Right ventricle myocardium superior (tissue), 1 donor: Measurements from ENCODE around the gene RFC3. TPM values are rescaled to one million over a fixed set of nuclear protein-coding genes. Genes with fewer than 3 reads are reported as not detected.

Source experiments
- ATAC-seq: fragments of 200-7000 bp; cut with Tn5 transposase; one replicate; pipeline ENCODE4 v1.9.1; 2020; ENCODE audit warnings: mild to moderate bottlenecking; ENCODE audit not compliant: poor library complexity
- DNase-seq: peaks from one replicate; pipeline ENCODE4 v3.0.0-alpha.2; 2020
- intact Hi-C: fragments of 100-400 bp; cut with DNase I; formaldehyde crosslinking; loops from one replicate; pipeline ENCODE4 v1.11.2; 2022
- total RNA-seq: library from RNA; stranded (reverse); fragmentation: NEBNext Ultra II Directional; extraction: Animal tissue kit (Norgen Biotek cat#: 25700); gene quantifications from one replicate; pipeline ENCODE4 v1.2.1, GENCODE V29; 2021
- donor health status: DM: no; HTN: yes; CAD: no; lungs with severe emphysema.

Gene RFC3
- total RNA-seq, 1 donor from 2014 or later = 4.7 TPM

GRCh38 chr13:33855371-33855895, 37.5 kb downstream of the RFC3 start:
- no peak for ATAC-seq
- intact Hi-C loops = no loop called here
- no peak for DNase-seq

DNA sequence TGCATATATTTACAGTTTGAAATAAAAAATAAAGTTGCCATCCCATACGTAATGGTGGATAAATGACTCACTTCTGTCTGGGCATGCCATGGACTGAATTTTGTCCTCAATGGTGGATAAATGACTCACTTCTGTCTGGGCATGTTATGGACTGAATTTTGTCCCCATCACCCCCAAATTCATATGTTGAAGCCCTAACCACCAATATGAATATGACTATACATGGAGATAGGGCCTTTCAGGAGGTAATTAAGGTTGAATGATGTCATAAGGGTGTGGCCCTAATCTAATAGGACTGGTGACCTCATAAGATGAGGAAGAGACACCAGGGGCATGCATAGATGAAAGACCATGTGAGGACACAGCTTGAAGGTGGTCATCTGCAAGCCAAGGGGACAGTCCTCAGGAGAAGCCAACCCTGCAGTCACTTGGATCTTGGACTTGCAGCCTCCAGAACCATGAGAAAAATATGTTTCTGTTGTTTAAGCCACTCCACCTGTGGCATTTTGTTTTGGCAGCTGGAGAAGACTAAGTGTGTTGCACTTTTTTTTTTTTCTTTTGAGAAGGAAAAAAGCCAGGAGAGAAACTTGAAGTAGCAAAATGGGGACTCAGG, 41.8 kb downstream of the RFC3 start:
- no peak for DNase-seq
- ATAC-seq = no peak
- intact Hi-C loops = no loop called here

- no peak for DNase-seq
- ATAC-seq = no peak
- intact Hi-C loops = no loop called here
Measured at GRCh38 chr13:33860526-33860925, 42.6 kb downstream of the RFC3 start.

GRCh38 chr13:33862016-33862415, 44.1 kb downstream of the RFC3 start:
- intact Hi-C loops = no loop called here
- DNase-seq (no peak), ATAC-seq (no peak)

GRCh38 chr13:33863188-33863789, 45.3 kb downstream of the RFC3 start:
- intact Hi-C loops = no loop called here

DNA sequence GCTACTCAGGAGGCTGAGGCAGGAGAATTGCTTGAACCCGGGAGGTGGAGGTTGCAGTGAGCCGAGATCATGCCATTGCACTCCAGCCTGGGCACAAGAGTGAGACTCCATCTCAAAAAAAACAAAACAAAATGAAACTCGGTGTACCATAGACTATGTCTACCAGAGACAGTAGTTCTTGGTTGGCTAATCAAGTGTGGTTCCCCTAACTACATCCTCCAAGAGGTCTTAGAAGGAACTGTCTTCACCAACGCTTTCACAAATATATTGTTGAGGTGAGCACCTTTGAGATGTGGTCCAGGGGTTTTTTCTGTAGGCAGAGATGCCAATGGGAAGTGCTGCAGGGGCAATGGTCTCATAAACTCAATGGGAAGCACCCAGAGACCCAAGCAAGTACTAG, 48.0 kb downstream of the RFC3 start:
- DNase-seq = no peak
- intact Hi-C loops = no loop called here
- no peak for ATAC-seq

More at GRCh38 chr13:33863188-33863789, 45.3 kb downstream of the RFC3 start:
- no peak for DNase-seq
- ATAC-seq = no peak

DNA sequence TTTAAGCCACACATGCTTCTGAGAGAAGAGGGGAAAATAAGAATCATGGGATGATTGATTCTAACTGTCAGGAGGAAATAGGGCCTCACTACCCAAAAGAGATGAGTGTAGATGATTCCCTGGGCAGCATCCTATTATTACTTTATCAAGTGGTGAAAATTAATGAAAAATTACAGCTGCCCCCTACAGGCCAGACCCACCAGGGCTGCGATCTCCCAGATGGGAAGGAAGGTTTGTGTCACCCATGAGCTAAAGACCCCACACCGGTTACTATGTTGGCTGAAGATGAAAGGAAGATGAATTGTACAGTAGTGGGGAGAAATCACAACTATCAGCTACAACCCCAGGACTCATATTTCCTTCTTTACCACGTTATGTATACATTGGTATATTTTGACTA, 49.5 kb downstream of the RFC3 start:
- ATAC-seq = no peak
- intact Hi-C loops = no loop called here
- DNase-seq = no peak

DNA sequence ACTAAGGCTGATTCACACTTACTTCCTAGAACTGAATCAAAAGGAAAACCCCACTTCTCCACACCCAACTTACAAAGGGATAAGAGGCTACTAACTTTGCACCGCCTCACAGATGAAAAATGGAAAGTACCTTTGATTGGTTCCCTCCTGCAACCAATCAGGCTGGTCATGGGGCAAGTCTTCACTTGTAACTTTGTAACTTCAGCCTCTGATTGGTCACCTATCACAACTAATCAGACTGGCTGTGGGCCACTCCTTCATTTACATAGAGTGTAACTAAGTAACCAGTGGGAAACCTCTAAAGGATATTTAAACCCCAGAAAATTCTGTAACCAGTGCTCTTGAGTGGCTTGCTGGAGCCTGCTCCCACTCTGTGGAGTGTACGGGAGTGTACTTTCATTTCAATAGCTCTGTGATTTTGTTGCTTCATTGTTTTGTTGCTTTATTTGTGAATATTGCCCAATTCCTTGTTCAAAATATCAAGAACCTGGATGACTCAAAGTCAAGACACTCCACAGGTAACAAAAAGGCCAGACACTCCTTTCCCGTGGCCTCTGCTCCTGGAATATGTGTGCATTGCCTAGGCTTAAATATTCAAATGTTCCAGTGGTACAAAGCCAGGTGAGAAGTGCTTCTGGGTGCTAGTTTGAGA, 50.5 kb downstream of the RFC3 start:
- no peak for ATAC-seq
- DNase-seq = no peak
- intact Hi-C loops = no loop called here

GRCh38 chr13:33869005-33869404, 51.1 kb downstream of the RFC3 start:
- DNase-seq (no peak), ATAC-seq (no peak)
- intact Hi-C loops = no loop called here

- DNase-seq (no peak), ATAC-seq (no peak)
- intact Hi-C loops = no loop called here
Measured at GRCh38 chr13:33870046-33870668, 52.2 kb downstream of the RFC3 start.

DNA sequence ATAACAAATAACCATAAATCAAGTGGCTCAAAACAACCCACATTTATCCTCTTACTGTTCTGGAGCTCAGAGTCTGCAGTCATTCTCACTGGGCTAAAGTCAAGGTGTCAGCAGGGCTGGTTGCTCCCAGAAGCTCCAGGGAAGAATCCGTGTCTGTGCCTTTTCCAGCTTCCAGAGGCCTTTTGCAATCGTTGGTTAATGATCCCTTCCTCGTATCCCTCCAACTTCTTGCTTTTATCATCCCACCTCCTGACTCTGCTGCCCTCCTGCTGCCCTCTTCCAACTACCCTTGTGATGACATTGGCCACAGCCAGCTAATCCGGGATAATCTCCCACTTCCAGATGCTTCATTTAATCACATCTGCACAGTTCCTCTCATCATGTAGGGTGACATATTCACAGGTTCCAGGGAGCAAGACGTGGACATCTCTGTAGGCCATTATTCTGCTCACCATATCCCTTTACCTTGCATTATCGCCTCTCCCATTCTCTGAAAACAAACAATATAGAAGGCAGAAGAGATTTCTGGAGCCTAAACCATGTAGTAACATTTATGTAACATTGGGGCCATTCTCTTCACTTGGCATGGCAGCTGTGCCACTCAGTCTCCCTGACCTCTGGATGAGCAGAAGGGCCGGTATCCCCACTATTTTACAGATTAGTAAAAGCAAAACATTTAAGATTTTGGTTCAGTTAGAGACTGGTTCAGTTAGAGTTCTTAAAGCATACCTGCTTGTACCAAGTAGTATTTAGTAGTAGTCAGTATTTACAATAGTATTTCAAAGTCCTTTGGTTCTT, 53.5 kb downstream of the RFC3 start:
- intact Hi-C loops = no loop called here
- ATAC-seq (no peak), DNase-seq (no peak)

GRCh38 chr13:33872005-33872351, 54.0 kb downstream of the RFC3 start:
- intact Hi-C loops = no loop called here
- ATAC-seq = peak; percentile 43
- no peak for DNase-seq

- ATAC-seq = no peak
- no peak for DNase-seq
- intact Hi-C loops = no loop called here
Measured at GRCh38 chr13:33873251-33873908, 55.4 kb downstream of the RFC3 start.

GRCh38 chr13:33874871-33875270, 56.9 kb downstream of the RFC3 start:
- intact Hi-C loops = no loop called here
- DNase-seq (no peak), ATAC-seq (no peak)

- DNase-seq = no peak
- intact Hi-C loops = no loop called here
- ATAC-seq = peak; percentile 87
Measured at GRCh38 chr13:33875618-33876401, 57.9 kb downstream of the RFC3 start.

GRCh38 chr13:33876716-33877394, 58.9 kb downstream of the RFC3 start:
- intact Hi-C loops = no loop called here
- ATAC-seq (no peak), DNase-seq (no peak)

DNA sequence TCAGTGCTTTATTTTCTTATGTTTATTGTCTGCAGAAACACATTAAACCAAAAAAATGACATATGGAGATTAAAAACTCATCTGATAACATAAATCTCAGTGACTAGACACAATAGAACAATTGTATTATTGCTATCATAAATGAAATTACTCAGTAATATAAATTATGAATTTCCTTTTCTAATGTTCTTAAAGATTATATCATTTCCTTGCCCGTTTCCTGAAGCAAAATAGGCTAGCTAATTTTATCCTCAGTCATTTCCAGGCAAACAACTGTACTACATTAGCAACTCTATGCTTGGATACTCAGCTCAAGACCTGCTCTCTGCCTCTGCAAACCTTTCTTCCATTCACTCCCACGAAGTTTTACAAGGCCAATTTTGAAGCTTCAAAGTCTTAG, 61.2 kb downstream of the RFC3 start:
- intact Hi-C loops = no loop called here
- DNase-seq (no peak), ATAC-seq (no peak)
